HepG2 (cell line): ENCODE measurements around the gene NME2. TPM values are rescaled to one million over a fixed set of nuclear protein-coding genes. Genes with fewer than 3 reads are reported as not detected.

ENCODE experiments used
- CCAR2 ChIP-seq: fragments of 200-400 bp; formaldehyde crosslinking; optimal IDR thresholded peaks from 2 replicates; pipeline ENCODE3; 2018; ENCODE audit warnings: low read depth, mild to moderate bottlenecking, low read length, moderate library complexity
- CENPX ChIP-seq: sonication (generic); formaldehyde crosslinking; IDR thresholded peaks from 2 replicates; pipeline ENCODE4 v1.9.0; 2021; ENCODE audit warnings: mild to moderate bottlenecking, missing genetic modification reagents, moderate library complexity
- HNRNPLL ChIP-seq: fragments of 200-400 bp; formaldehyde crosslinking; IDR thresholded peaks from 2 replicates; pipeline ENCODE4 v1.6.1; 2017; ENCODE audit warnings: mild to moderate bottlenecking, low read depth, low read length; ENCODE audit not compliant: poor library complexity, severe bottlenecking
- HOXD1 ChIP-seq: sonication (generic); formaldehyde crosslinking; IDR thresholded peaks from 2 replicates; pipeline ENCODE4 v1.5.0; 2020; ENCODE audit warnings: missing genetic modification reagents
- MBD4 ChIP-seq: IDR thresholded peaks from 2 replicates; pipeline ENCODE4 v1.6.1; 2012; ENCODE audit warnings: low read length, inconsistent platforms, borderline replicate concordance
- MBNL3 ChIP-seq: fragments of 250-450 bp; sonication (Bioruptor Pico); conservative IDR thresholded peaks from 2 replicates; pipeline ENCODE4 v1.8.0; 2022; ENCODE audit warnings: mild to moderate bottlenecking, inconsistent platforms
- PAX8 ChIP-seq: sonication (generic); formaldehyde crosslinking; IDR thresholded peaks from 2 replicates; pipeline ENCODE4 v1.8.0; 2022; ENCODE audit warnings: mild to moderate bottlenecking, missing genetic modification reagents, borderline replicate concordance
- ZNF317 ChIP-seq: sonication (generic); formaldehyde crosslinking; IDR thresholded peaks from 2 replicates; pipeline ENCODE4 v1.5.0; 2020; ENCODE audit warnings: mild to moderate bottlenecking, missing genetic modification reagents
- ZNF44 ChIP-seq: sonication (generic); formaldehyde crosslinking; IDR thresholded peaks from 2 replicates; pipeline ENCODE4 v1.5.1; 2020; ENCODE audit warnings: mild to moderate bottlenecking, missing genetic modification reagents
- ZNF530 ChIP-seq: sonication (generic); formaldehyde crosslinking; IDR thresholded peaks from 2 replicates; pipeline ENCODE4 v1.5.0; 2020; ENCODE audit warnings: low read depth, mild to moderate bottlenecking, missing genetic modification reagents
- ZNF552 ChIP-seq: sonication (generic); formaldehyde crosslinking; IDR thresholded peaks from 2 replicates; pipeline ENCODE4 v1.9.0; 2022; ENCODE audit warnings: missing genetic modification reagents, mild to moderate bottlenecking, borderline replicate concordance
- ZNF703 ChIP-seq: sonication (generic); formaldehyde crosslinking; IDR thresholded peaks from 2 replicates; pipeline ENCODE4 v1.5.1; 2020; ENCODE audit warnings: missing genetic modification reagents, mild to moderate bottlenecking, moderate library complexity, borderline replicate concordance
- ZNF768 ChIP-seq: sonication (generic); formaldehyde crosslinking; IDR thresholded peaks from 2 replicates; pipeline ENCODE4 v1.4.0; 2020; ENCODE audit warnings: missing genetic modification reagents
- ZNF772 ChIP-seq: sonication (generic); formaldehyde crosslinking; IDR thresholded peaks from 2 replicates; pipeline ENCODE4 v1.5.0; 2020; ENCODE audit warnings: mild to moderate bottlenecking, missing genetic modification reagents
- ZSCAN25 ChIP-seq: sonication (generic); formaldehyde crosslinking; IDR thresholded peaks from 2 replicates; pipeline ENCODE4 v1.8.0; 2022; ENCODE audit warnings: mild to moderate bottlenecking, missing genetic modification reagents
- polyA plus RNA-seq, 8 experiments: library from polyadenylated mRNA; depleted of rRNA in 3 of 8; stranded (reverse) in 7 of 8; unstranded in 1 of 8; fragments of >200 nt; fragmentation: Illumina TruSeq in 4 of 8; extraction: Trizol in 4 of 8; gene quantifications; 2 replicates each; pipeline versions ENCODE4 v1.2.1 to v1.2.3, GENCODE V29; 2011 to 2016; ENCODE audit warnings: low read depth in 4 of 8, missing spikeins in 1 of 8, mixed read lengths in 1 of 8; ENCODE audit not compliant: insufficient read depth in 1 of 8
- total RNA-seq, 5 experiments: library from RNA; depleted of rRNA; stranded (reverse); fragments of >200 nt; fragmentation: Illumina TruSeq; extraction: Trizol; gene quantifications; 2 replicates each; pipeline ENCODE4 v1.2.3, GENCODE V29; 2016; ENCODE audit warnings: low read depth in 1 of 5
- TF ChIP-seq, protein P1 (sequence below), 2 experiments: sonication (generic) in 1 of 2; formaldehyde crosslinking in 1 of 2; IDR thresholded peaks; 2 replicates each; pipeline versions ENCODE4 v1.4.0 to v1.6.1; 2016 to 2020; ENCODE audit warnings: borderline replicate concordance in 1 of 2, low read depth in 1 of 2, mild to moderate bottlenecking in 1 of 2, missing genetic modification reagents in 1 of 2
- TF ChIP-seq, protein P2 (sequence below): fragments of 450-650 bp; IDR thresholded peaks from 2 replicates; pipeline ENCODE4 v1.6.1; 2016
- TF ChIP-seq, protein P3 (sequence below): sonication (generic); formaldehyde crosslinking; conservative IDR thresholded peaks from 2 replicates; pipeline ENCODE4 v1.4.0; 2020; ENCODE audit warnings: missing genetic modification reagents
- TF ChIP-seq, protein P4 (sequence below): sonication (generic); formaldehyde crosslinking; IDR thresholded peaks from 2 replicates; pipeline ENCODE4 v1.4.0; 2020; ENCODE audit warnings: low read depth, mild to moderate bottlenecking, missing genetic modification reagents
- TF ChIP-seq, protein P5 (sequence below): sonication (generic); formaldehyde crosslinking; IDR thresholded peaks from 2 replicates; pipeline ENCODE4 v1.4.0; 2020; ENCODE audit warnings: missing genetic modification reagents, mild to moderate bottlenecking, borderline replicate concordance

Gene NME2
- total and polyA plus RNA-seq, 2 of the 13 experiments (the other 11 are each of a cell fraction or from before 2014, with no cell fraction given) = 790 to 1,213 TPM

DNA sequence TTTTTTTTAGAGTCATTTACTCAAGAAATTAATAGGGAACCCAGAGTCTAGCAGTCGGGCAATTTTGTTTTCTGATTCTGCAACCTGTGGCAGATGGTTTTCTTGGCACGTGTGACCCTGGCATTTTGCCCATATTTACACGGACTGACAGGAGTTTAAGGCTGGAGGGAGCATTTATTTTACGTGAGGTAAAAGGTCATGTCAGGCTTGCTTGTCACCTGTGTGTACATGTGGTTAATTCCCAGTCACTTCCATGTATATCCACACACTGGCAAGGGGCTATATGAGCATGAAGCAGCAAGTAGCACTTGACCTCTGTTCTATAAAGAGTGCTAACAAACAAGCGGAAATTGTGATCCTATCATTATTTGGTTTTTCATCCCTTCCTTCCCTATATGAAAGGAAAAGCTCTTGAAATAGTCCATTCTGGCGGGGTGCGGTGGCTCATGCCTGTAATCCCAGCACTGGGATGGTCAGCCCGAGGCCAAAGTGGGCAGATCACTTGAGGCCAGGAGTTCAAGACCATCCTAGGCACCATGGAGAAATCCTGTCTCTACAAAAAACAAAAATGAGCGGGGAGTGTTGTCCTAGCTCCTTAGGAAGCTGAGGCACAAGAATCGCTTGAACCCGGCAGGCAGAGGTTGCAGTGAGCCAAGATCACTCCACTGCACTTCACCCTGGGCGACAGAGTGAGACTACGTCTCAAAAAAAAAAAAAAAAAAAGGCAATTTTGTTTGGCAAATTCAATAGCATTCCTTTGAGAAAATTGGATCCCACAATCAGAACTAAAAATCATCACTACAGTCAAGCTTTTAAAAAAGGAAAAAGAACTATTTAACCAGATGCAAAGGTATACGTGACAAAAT, 47.6 kb upstream of the NME2 start (continued):
- TF ChIP-seq, protein P1, sequence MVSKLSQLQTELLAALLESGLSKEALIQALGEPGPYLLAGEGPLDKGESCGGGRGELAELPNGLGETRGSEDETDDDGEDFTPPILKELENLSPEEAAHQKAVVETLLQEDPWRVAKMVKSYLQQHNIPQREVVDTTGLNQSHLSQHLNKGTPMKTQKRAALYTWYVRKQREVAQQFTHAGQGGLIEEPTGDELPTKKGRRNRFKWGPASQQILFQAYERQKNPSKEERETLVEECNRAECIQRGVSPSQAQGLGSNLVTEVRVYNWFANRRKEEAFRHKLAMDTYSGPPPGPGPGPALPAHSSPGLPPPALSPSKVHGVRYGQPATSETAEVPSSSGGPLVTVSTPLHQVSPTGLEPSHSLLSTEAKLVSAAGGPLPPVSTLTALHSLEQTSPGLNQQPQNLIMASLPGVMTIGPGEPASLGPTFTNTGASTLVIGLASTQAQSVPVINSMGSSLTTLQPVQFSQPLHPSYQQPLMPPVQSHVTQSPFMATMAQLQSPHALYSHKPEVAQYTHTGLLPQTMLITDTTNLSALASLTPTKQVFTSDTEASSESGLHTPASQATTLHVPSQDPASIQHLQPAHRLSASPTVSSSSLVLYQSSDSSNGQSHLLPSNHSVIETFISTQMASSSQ (IDR thresholded peaks at IDR 0.05; ENCODE audit: low read depth) = no peak
- TF ChIP-seq, protein P1 (CRISPR knock-in tag; IDR thresholded peaks at IDR 0.05; ENCODE audit: borderline replicate concordance) = no peak
- no peak for TF ChIP-seq ZSCAN25
- TF ChIP-seq MBD4 = no peak
- no peak for TF ChIP-seq ZNF768 (CRISPR knock-in tag)
- no peak for TF ChIP-seq CENPX
- no peak for TF ChIP-seq MBNL3 (CRISPR knock-in tag)
- no peak for TF ChIP-seq ZNF703 (CRISPR knock-in tag)
- 0 out of 2 replicates have a peak, but pooled peaks have one; percentile 28 for TF ChIP-seq ZNF772 (CRISPR knock-in tag)
- no peak for TF ChIP-seq ZNF530 (CRISPR knock-in tag)
- TF ChIP-seq ZNF552 (CRISPR knock-in tag) = no peak
- TF ChIP-seq, protein P2, sequence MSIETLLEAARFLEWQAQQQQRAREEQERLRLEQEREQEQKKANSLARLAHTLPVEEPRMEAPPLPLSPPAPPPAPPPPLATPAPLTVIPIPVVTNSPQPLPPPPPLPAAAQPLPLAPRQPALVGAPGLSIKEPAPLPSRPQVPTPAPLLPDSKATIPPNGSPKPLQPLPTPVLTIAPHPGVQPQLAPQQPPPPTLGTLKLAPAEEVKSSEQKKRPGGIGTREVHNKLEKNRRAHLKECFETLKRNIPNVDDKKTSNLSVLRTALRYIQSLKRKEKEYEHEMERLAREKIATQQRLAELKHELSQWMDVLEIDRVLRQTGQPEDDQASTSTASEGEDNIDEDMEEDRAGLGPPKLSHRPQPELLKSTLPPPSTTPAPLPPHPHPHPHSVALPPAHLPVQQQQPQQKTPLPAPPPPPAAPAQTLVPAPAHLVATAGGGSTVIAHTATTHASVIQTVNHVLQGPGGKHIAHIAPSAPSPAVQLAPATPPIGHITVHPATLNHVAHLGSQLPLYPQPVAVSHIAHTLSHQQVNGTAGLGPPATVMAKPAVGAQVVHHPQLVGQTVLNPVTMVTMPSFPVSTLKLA = peak; percentile 82
- no peak for TF ChIP-seq PAX8 (CRISPR knock-in tag)
- TF ChIP-seq CCAR2 = no peak
- TF ChIP-seq ZNF44 (CRISPR knock-in tag) = no peak
- TF ChIP-seq HOXD1 (CRISPR knock-in tag) = no peak
- TF ChIP-seq ZNF317 (CRISPR knock-in tag) = no peak
- TF ChIP-seq, protein P3, sequence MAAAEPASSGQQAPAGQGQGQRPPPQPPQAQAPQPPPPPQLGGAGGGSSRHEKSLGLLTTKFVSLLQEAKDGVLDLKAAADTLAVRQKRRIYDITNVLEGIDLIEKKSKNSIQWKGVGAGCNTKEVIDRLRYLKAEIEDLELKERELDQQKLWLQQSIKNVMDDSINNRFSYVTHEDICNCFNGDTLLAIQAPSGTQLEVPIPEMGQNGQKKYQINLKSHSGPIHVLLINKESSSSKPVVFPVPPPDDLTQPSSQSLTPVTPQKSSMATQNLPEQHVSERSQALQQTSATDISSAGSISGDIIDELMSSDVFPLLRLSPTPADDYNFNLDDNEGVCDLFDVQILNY = no peak
- TF ChIP-seq, protein P4, sequence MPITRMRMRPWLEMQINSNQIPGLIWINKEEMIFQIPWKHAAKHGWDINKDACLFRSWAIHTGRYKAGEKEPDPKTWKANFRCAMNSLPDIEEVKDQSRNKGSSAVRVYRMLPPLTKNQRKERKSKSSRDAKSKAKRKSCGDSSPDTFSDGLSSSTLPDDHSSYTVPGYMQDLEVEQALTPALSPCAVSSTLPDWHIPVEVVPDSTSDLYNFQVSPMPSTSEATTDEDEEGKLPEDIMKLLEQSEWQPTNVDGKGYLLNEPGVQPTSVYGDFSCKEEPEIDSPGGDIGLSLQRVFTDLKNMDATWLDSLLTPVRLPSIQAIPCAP = no peak
- no peak for TF ChIP-seq HNRNPLL
- TF ChIP-seq, protein P5, sequence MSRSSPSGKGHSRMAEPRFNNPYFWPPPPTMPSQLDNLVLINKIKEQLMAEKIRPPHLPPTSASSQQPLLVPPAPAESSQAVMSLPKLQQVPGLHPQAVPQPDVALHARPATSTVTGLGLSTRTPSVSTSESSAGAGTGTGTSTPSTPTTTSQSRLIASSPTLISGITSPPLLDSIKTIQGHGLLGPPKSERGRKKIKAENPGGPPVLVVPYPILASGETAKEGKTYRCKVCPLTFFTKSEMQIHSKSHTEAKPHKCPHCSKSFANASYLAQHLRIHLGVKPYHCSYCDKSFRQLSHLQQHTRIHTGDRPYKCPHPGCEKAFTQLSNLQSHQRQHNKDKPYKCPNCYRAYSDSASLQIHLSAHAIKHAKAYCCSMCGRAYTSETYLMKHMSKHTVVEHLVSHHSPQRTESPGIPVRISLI = peak; percentile 53; the same call in 1 of the 2 replicates
